Ovary (tissue), 9 donors: Measurements from ENCODE around the gene DGKI. TPM values are rescaled to one million over a fixed set of nuclear protein-coding genes. Genes with fewer than 3 reads are reported as not detected.

ENCODE experiments used
- DNase-seq, 5 donors: peaks; one replicate each; pipeline ENCODE4 v3.0.0-alpha.2; 2019 to 2020
- H3K27ac ChIP-seq, 2 donors: fragments of 200-600 bp; one replicate each; pipeline versions ENCODE4 v1.5.1 to v1.8.0; 2019 to 2022
- H3K27me3 ChIP-seq: fragments of 200-600 bp; one replicate; pipeline ENCODE4 v1.8.0; 2022
- H3K36me3 ChIP-seq: fragments of 200-600 bp; sonication (generic); one replicate; pipeline ENCODE4 v1.5.1; 2019
- H3K4me1 ChIP-seq: one replicate; pipeline ENCODE4 v1.8.1; 2013; ENCODE audit warnings: mild to moderate bottlenecking, moderate library complexity; ENCODE audit not compliant: insufficient read depth
- H3K4me3 ChIP-seq: fragments of 200-600 bp; sonication (generic); one replicate; pipeline ENCODE4 v1.5.1; 2017
- H3K9me3 ChIP-seq, 2 donors: fragments of 200-600 bp in 1 of 2; sonication (generic) in 1 of 2; one replicate each; pipeline versions ENCODE4 v1.5.1 to v1.8.1; 2013 to 2019; ENCODE audit warnings: mild to moderate bottlenecking in 1 of 2, moderate library complexity in 1 of 2
- EP300 ChIP-seq: sonication (generic); formaldehyde crosslinking; IDR thresholded peaks from one replicate; pipeline ENCODE4 v1.6.1; 2017; ENCODE audit warnings: antibody characterized with exemption
- POLR2A ChIP-seq: fragments of 450-650 bp; IDR thresholded peaks from one replicate; pipeline ENCODE4 v1.6.1; 2017; ENCODE audit warnings: antibody characterized with exemption, mild to moderate bottlenecking, moderate library complexity
- WGBS, 3 donors: extraction: QIAGEN DNeasy Blood & Tissue Kit in 1 of 3; methylation state at CpG; one replicate each; pipeline versions ENCODE4 v1.1.5 to v1.1.7; 2013 to 2017; 5-methylcytosine and 5-hydroxymethylcytosine counted together
- intact Hi-C, 4 donors: fragments of 100-400 bp; cut with DNase I; formaldehyde crosslinking; loops; one replicate each; pipeline versions ENCODE4 v1.11.0 to v1.15.1; 2022 to 2023
- polyA plus RNA-seq, 2 donors: library from polyadenylated mRNA; stranded (reverse); fragments of 200-250 nt in 1 of 2; fragments of 350-450 nt in 1 of 2; fragmentation: Illumina TruSeq in 1 of 2; extraction: RNeasy Lipid Tissue Mini Kit (QIAGEN cat#74804) in 1 of 2; gene quantifications; one replicate each; pipeline ENCODE4 v1.2.3, GENCODE V29; 2013 to 2014
- total RNA-seq, 7 donors: library from RNA; depleted of rRNA in 2 of 7; stranded (reverse); fragments of >200 nt in 2 of 7; fragmentation: NEBNext Ultra II Directional in 3 of 7; extraction: Animal tissue kit (Norgen Biotek cat#: 25700) in 3 of 7; gene quantifications; one replicate each; pipeline versions ENCODE4 v1.1.0 to v1.2.4, GENCODE V29; 2016 to 2023
- TF ChIP-seq, protein P1 (sequence below), 3 donors: fragments of 450-650 bp in 2 of 3; fragments of 200-600 bp in 1 of 3; IDR thresholded peaks; one replicate each; pipeline versions ENCODE4 v1.5.1 to v1.8.0; 2016 to 2022; ENCODE audit warnings: antibody characterized with exemption in 3 of 3, mild to moderate bottlenecking in 1 of 3
- donor health status: DM: no; HTN: no; CAD: no; lungs with moderate emphysema.
- donor health status: DM: no; HTN: no; CAD: no.
- donor health status: Bipolar disorder and iron deficiency.
- donor health status: DM: yes; HTN: yes; CAD: no.
- donor health status: DM: no; HTN: no; CAD: no.
- donor health status: DM: yes; HTN: yes; CAD: no.

The DGKI gene
- total and polyA plus RNA-seq, 9 donors: 0.10 to 1.3 (median 0.29) TPM

- TF ChIP-seq EP300: no peak
- TF ChIP-seq, protein P1, sequence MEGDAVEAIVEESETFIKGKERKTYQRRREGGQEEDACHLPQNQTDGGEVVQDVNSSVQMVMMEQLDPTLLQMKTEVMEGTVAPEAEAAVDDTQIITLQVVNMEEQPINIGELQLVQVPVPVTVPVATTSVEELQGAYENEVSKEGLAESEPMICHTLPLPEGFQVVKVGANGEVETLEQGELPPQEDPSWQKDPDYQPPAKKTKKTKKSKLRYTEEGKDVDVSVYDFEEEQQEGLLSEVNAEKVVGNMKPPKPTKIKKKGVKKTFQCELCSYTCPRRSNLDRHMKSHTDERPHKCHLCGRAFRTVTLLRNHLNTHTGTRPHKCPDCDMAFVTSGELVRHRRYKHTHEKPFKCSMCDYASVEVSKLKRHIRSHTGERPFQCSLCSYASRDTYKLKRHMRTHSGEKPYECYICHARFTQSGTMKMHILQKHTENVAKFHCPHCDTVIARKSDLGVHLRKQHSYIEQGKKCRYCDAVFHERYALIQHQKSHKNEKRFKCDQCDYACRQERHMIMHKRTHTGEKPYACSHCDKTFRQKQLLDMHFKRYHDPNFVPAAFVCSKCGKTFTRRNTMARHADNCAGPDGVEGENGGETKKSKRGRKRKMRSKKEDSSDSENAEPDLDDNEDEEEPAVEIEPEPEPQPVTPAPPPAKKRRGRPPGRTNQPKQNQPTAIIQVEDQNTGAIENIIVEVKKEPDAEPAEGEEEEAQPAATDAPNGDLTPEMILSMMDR (IDR thresholded peaks at IDR 0.05): no peak
- TF ChIP-seq POLR2A: no peak
- WGBS, 3 donors: 54 to 63% (median 61%) methylated on average over 2 of the region's 2 CpGs
- Histone ChIP-seq H3K4me1 (no peaks in the 10 kb centered on the region), H3K36me3 (no peaks in the 10 kb centered on the region), H3K4me3 (no peak overlapping the region), H3K9me3 (no peaks in the 10 kb centered on the region), H3K27me3 (no peaks in the 10 kb centered on the region), H3K27ac (no peak overlapping the region)
- no peak for DNase-seq
- intact Hi-C loops: no loop called here
These were observed 266.7 kb downstream of the DGKI start for GRCh38 chr7:137579913-137580640.

DNA sequence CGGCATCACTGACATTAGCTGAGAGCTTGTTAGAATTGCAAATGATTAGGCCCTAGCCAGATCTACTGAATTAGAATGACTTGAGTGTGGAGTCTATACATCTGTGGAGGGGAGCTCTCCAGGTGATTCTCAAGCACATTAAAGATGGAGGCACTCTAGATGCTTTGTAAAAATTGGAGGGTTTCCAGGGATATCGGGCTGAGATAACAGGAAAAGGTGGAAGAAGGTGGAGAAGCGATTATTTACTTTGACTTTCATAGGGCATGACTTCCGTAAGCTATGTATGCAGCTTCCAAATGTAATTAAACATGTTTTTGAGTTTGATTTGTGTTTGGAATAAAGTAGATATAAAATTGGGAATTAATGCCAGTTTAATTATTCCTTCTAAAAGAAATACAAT is 268.2 kb downstream of the DGKI start:
- H3K27me3 ChIP-seq: no peaks in the 10 kb centered on the region
- H3K36me3 ChIP-seq: no peaks in the 10 kb centered on the region
- 77 to 88% (median 85%) methylated on average over 4 of the region's 4 CpGs for WGBS, 3 donors
- no peak overlapping the region for H3K27ac ChIP-seq
- H3K4me3 ChIP-seq: no peak overlapping the region
- intact Hi-C loops: no loop called here
- no peaks in the 10 kb centered on the region for H3K9me3 ChIP-seq
- no peak for DNase-seq
- TF ChIP-seq EP300: no peak
- TF ChIP-seq, protein P1 (IDR thresholded peaks at IDR 0.05): no peak
- TF ChIP-seq POLR2A: no peak
- no peaks in the 10 kb centered on the region for H3K4me1 ChIP-seq

DNA sequence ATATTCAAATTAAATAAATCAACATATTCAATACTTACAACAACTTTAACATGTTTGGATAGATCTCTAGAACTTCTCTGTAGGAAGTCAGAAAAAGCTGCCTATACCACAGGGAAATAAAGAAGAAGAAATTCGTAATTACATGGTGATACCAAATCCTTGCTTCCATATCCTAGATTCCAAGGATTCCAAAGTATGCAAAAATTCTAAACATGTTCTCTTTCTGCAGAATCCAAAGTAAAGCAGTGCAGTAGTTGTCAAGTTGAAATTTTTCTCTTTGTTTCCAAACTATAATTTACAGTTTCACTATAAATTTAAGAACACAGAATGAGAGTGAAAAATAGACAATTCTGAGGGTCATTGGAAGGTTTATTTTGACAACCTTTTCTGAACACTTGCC is 269.6 kb downstream of the DGKI start:
- Histone ChIP-seq H3K27ac (no peak overlapping the region), H3K4me3 (no peak overlapping the region), H3K27me3 (no peaks in the 10 kb centered on the region), H3K9me3 (no peaks in the 10 kb centered on the region), H3K4me1 (no peaks in the 10 kb centered on the region), H3K36me3 (no peaks in the 10 kb centered on the region)
- no peak for DNase-seq
- 5 to 22% (median 15%) methylated on average over 1 of the region's 1 CpG for WGBS, 3 donors
- TF ChIP-seq POLR2A: no peak
- TF ChIP-seq EP300: no peak
- TF ChIP-seq, protein P1 (IDR thresholded peaks at IDR 0.05): no peak
- intact Hi-C loops: no loop called here

DNA sequence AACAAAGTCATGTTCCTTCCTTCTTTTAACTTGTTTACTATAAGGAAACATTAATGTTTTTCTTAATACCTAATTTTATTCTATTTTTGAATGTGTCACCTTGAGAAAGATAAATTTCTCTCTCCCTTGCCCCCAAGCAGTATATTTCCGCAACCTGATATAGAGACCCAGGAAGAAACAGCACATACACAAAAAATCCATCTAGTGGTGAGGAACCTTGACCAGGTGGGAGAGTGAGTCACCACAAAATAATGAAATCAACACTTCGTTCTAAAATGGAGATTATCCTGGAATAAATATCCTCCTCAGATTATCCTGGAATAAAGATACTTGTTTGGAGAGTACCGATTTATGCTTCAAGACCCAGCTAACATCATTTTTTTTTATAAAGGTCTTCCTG is 270.3 kb downstream of the DGKI start:
- intact Hi-C loops: no loop called here
- WGBS, 3 donors: 76 to 83% (median 78%) methylated on average over 3 of the region's 3 CpGs
- H3K9me3 ChIP-seq: no peaks in the 10 kb centered on the region
- H3K27me3 ChIP-seq: no peaks in the 10 kb centered on the region
- no peak for DNase-seq
- no peak for TF ChIP-seq EP300
- TF ChIP-seq, protein P1 (IDR thresholded peaks at IDR 0.05): no peak
- no peak overlapping the region for H3K27ac ChIP-seq
- no peak overlapping the region for H3K4me3 ChIP-seq
- H3K36me3 ChIP-seq: no peaks in the 10 kb centered on the region
- H3K4me1 ChIP-seq: no peaks in the 10 kb centered on the region
